Ramos (cell line): ENCODE data around the gene C19orf18.
"Not testable (repeated sequence)": the region's sequence is repeated elsewhere in the genome, so short reads cannot be mapped to it uniquely, and the experiment has no call there.

Source experiments
- in situ Hi-C: fragments of 300-500 bp; cut with MboI; formaldehyde crosslinking; loops from one replicate; pipeline ENCODE4 v1.14.3; 2022; ENCODE audit warnings: low sequenced_read_pairs; ENCODE audit not compliant: unreplicated experiment

The C19orf18 gene

DNA sequence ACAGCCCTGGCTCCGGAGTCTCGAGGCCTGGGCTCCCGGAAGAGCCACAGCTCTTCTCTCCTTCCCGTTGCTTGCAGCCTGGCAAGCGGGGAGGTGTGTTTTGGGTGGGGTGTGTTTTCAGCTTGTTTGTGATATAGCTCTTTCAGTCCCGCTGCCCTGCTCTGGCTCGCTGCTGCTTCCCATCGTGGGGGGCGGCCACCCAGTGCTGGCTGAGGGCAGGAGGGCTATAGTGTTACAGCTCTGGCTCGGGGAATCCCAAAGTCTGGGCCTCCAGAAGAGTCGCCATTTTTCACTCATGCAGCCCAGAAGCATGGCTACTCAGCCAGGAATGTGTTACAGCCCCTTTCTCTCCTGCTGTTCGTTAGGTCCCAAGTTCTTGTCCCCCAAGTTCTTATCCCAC is 24.6 kb downstream of the C19orf18 start:
- in situ Hi-C loops, result loop anchor here (25.0 kb wide), 1 partner anchor 1537 kb away; the partner anchor contains the start of gene ZNF583

DNA sequence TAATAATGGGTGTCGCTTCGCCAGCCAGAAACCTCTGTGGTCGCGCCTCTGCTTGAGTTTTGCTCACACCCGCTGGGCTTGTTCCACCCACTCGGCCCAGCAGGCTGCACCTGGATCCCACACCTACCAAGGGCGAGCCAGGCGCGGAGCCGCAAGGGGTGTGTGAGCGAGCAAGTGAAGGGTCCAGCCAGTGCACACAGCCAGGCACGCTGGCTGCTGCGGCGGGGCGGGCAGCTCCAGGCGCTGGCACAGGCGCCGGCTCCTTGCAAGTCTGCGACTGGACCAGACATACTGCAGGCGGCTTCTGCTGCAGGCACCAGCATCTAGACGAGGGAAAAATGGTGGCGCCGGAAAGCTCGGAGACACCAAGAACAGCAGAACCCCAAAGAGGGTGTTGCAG is 25.0 kb downstream of the C19orf18 start:
- in situ Hi-C loops, result no loop called here

DNA sequence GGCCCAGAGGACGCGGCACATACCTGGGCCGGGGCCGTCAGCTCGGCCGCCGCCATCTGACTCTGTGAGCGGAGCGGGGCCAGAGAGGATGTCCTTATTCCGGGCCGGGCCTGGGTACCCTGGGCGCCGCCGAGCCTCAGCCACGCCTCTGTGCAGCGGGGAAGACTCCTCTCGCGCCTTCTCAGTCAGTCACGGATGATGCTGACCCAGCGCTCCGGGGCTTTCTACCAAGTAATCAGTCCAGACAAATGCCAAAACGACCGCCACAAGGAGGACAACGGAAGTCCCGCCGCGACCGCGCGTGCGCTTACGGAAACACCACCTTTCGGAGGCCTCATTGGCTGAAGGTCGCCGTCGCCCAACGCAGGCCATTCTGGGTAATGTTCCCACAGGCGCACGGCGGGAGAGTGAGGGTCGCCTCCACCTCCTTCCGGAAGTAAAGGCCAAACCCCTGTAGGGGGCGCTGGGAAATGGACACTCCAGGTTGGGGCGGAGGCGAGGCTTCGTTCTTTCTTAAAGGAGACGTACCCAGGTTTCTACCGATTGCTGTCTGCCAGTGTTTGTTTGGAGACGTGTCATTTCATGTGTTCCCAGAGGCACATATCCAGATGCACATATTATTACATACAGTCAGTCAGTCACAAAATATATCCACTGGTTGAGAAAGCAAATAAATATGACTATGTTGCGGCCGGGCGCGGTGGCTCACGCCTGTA is 26.8 kb downstream of the C19orf18 start, which contains the start of gene ZNF256:
TSS of gene ZNF256 (minus strand) at position 288 of the 716 bp plus-strand sequence. CDS start at position 56, 232 bp downstream.
- in situ Hi-C loops, result no loop called here

DNA sequence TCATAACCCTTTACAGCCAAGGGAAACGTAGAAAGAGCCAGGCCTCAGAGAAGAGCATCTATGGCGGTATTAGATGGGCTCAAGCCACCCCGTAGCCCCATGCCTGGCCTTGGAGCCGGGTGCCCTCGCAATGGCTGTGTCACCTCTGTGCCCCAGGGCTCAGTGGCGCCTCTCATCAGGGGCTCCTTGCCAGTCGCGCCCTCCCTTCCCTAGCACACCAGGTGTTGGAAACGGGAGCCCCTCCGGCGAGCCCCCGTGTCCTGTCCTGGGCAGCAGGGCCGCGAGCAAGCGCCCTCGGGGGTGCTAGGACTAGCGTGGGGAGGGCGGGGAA is 27.3 kb downstream of the C19orf18 start:
- in situ Hi-C loops, result no loop called here

DNA sequence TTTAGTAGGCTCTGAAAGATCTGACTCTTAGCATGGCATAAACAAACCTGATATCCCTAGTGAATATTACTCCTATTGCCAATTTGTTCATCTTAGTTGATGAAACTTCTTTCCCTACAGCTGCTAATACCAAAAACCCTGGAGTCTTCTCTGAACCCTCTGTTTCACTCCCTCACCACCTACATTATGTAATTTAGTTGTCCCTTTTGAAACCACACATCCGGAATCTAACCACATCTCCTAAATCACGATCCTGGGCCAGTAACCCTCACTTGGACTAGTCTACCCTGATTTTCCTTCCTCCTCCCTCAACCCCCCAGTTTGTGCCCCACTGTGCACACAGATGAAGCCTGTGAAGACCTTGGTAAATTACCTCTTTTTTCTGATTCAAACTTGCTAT is 28.0 kb downstream of the C19orf18 start:
- in situ Hi-C loops, result no loop called here

DNA sequence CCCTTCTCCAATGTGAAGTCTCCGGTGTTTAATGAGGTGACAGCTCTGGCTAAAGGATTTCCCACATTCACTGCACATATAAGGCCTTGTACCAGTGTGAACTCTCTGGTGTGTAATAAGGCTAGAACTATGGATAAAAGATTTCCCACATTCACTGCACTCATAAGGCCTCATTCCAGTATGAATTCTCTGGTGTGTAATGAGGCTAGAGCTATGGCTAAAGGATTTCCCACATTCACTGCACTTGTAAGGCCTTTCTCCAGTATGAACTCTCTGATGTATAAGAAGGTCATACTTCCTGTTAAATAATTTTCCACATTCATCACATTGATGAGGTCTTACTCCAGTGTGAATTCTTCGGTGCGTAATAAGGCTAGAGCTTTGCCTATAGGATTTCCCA is 32.7 kb downstream of the C19orf18 start:
- in situ Hi-C loops, result no loop called here

DNA sequence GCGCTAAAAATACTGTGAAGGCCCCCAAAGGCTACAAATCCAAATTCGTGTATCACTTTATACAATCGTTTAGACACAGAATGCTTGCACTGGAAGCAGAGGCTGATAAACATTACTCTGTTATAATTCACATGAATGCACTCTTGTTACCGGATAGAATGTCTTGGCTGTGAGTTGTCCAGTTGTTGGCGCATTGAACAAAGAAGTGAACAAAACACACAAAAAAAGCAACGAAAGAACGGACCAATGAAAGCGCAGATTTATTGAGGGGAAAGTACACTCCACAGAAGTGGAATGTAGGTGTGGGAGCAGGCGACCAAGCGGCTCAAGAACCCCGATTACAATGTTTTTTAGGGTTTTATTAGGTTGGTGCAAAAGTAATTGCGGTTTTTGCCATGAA is 38.6 kb downstream of the C19orf18 start:
- in situ Hi-C loops, result no loop called here

DNA sequence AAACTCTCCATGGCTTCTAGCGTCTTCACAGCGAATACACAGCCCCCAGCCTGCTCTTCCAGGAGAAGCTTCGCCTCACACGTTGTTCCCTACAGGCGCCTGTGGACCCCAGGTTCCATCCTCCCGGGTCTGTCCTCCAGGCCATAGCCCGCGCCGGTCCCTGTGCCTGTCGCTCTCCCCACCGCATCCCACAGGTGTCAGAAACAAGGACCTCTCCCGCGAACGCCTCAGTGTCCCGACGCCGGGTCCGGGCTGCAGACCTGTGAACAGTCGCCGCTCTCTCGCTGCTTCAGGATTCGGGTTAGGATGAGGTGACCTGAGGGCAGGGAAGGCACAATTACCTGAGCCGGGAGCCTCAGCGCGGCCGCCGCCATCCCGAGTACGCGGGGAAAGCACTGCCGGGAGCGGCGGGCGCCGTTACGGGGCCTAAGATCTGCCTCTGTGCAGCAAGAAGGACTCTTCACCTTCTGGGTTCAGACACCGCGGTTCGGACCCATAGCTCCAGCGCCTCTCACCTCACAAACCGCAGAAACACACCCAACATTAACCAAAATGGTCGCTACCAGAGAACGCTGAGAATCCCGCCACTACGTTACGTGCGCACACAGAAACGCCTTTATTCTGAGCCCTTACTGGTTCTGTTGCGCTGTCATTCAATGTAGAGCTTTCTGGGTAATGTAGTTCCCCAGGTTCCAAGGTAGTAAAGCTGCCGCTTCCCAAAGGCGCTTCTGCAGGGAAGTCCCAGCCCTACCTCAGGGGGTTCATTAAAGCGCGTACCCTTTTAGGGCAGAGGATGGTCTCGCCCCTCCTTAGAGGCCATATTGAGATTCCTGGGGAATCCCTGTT is 39.3 kb downstream of the C19orf18 start, which contains the start of gene ZNF418:
TSS of gene ZNF418 (minus strand) at position 583 of the 846 bp plus-strand sequence. CDS start 1,580 bp downstream, outside the sequence.
- in situ Hi-C loops, result no loop called here

DNA sequence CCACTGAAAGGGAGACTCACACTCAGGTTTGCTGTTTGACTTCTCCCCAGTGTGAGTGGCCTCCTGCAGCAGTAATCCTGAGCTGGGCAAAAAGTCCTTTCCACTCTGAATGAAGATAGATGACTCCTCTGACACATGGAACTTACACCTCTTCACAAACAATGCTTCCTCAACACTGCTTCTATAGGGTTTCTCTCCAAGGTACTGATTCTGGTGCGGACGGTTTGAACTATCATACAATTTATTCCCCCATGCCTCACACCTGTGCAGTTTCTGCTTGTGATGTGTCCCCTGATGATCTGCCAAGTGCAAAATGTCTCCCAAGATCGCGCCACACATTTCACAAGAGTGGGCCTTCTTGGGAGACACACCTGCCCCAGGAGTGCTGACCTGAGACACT is 46.7 kb downstream of the C19orf18 start:
- in situ Hi-C loops, result no loop called here

DNA sequence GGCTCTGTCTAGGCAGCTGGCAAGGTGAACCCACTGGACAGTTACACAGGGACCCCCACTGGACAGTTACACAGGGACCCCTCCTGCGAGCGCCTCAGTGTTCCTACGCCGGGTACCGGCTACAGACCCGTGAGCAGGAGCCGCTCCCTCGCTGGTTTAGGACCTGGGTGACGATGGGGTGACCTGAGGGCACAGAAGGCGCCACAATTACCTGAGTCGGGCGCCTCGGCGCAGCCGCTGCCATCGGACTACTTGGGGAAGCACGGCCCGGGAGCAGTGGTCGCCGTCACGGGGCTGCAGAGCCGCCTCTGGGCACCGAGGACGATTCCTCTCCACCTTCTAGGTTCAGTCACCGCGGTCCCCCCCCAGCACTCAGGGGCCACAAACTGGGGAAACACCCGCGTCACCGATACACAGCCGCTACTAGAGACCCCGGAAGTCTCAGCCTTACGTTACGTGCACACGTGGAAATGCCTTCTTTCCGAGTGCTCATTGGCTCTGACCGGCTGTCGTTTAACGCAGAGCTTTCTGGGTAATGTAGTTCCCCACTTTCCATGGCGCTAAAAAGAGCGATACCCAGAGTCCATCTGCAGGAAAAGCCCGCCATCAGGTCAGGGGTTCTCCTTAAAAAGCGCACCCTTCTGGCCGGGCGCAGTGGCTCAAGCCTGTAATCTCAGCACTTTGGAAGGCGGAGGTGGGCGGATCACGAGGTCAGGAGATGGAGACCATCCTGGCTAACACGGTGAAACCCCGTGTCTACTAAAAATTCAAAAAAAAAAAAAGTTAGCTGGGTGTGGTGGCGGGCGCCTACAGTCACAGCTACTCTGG is 58.0 kb downstream of the C19orf18 start, which contains the start of gene ZNF417:
TSS of gene ZNF417 (minus strand) at position 425 of the 828 bp plus-strand sequence. CDS start at position 244, 181 bp downstream.
- in situ Hi-C loops, result not testable (repeated sequence)

DNA sequence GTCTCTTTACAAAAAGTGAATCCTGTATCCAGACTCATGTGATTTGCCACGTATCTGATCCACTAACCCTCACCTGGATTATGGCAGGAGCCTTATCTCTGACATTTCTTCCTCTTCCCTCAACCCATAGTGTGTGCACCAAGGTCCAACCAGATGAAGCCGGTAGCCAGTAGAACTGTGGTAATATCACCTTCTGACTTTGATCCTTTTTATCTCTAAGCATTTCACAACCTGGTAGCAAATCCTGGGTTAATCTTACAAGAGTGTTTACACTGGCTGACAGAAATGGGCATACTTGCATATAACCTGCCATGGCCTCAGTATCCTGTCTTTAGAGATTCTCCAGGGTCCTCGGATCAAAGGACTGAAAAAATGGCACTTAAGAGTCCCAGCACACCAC is 59.8 kb downstream of the C19orf18 start:
- in situ Hi-C loops, result no loop called here
